HL-60 (cell line): ENCODE data around the gene USH2A.

ENCODE experiments used
- CTCF ChIP-seq: IDR thresholded peaks from one replicate; pipeline ENCODE4 v1.5.1; 2011; ENCODE audit warnings: low read length, control low read depth, inconsistent platforms; ENCODE audit not compliant: insufficient read depth
- GABPA ChIP-seq: IDR thresholded peaks from 2 replicates; pipeline ENCODE4 v1.6.1; 2012; ENCODE audit warnings: low read depth
- POLR2AphosphoS5 ChIP-seq: IDR thresholded peaks from 2 replicates; pipeline ENCODE4 v1.6.1; 2012; ENCODE audit warnings: low read depth
- REST ChIP-seq: IDR thresholded peaks from 2 replicates; pipeline ENCODE4 v1.6.1; 2012; ENCODE audit warnings: low read depth; ENCODE audit not compliant: insufficient replicate concordance
- SPI1 ChIP-seq: IDR thresholded peaks from 2 replicates; pipeline ENCODE4 v1.6.1; 2012; ENCODE audit warnings: low read depth, mild to moderate bottlenecking, borderline replicate concordance

DNA sequence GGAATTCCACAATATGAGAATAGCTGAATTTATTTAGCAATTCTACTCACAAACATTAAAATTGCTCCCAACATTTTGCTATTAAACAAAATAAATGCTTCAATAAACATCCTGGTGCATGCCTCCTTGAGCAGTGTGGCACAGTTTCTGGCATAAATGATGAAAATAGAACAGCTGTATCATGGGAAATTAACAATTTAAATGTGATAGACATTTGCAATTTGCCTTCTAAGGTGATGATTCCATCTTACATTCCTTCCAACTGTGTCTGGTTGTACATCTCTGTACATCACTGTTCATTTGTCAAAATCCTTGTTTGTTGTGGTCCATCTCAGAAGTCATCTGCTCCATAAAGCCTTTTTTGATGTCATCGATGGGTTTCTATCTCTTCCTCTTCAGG lies 657.4 kb downstream of the USH2A start:
- TF ChIP-seq CTCF: no peak
- TF ChIP-seq GABPA: no peak
- no peak for TF ChIP-seq REST
- no peak for TF ChIP-seq SPI1
- no peak for TF ChIP-seq POLR2AphosphoS5
